Measurements from ENCODE around the gene KCNJ1. TPM values are rescaled to one million over a fixed set of nuclear protein-coding genes. Genes with fewer than 3 reads are reported as not detected.

KCNJ1 gene
- polyA plus RNA-seq, 3 donors, result 0.01 TPM; not detected in 2

GRCh38 chr11:128810784-128811514 is 56.1 kb downstream of the KCNJ1 start:
- 78 to 81% (median 80%) methylated on average over 8 of the region's 8 CpGs for WGBS, 3 donors

DNA sequence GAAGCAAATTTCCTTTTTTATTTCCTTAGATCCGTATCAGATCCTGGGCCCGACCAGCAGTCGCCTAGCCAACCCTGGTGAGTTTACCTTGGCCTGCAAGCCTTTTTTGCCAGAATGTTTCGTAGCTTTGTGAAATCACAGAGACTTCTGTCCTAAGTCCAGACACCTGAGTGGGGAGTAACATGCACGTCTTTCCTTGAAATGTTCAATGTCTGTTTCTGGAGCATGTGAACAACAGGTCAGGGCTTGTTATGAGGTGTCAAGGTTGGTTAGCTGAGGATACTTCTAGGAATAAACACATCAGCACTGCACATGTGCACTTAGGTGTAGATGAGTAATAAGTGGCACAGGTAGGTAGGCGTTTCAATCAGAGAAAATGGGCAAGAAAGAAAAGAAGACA is 58.0 kb downstream of the KCNJ1 start:
- no peak overlapping the region for H3K27ac ChIP-seq (ENCODE audit: low read depth, low read length)
- WGBS, 3 donors, result 67 to 90% (median 86%) methylated on average over 6 of the region's 6 CpGs

More at GRCh38 chr11:128810784-128811514, 56.1 kb downstream of the KCNJ1 start:
- H3K27ac ChIP-seq (ENCODE audit: low read depth, low read length), result no peak overlapping the region

DNA sequence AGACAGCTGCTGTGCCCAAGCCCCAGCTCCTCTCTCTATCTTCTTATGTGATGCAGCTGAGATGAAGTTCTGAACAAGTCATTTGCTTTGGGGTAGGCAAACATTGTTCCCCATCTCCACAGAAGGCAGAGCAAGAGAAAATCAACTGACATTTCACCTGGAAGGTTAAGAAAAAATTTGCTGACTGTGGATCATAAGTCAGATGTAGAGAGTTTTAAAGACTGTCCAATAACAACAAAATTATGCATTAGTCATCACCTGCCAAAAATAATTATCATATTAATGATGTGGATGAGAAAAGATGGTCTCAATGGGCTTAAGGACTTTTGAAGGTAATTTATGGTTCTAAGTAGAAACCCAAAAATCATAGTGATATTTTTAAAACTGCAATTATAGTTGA is 59.2 kb downstream of the KCNJ1 start:
- H3K27ac ChIP-seq (ENCODE audit: low read depth, low read length), result no peak overlapping the region

GRCh38 chr11:128806506-128807261 is 60.4 kb downstream of the KCNJ1 start:
- no peak overlapping the region for H3K27ac ChIP-seq (ENCODE audit: low read depth, low read length)
- 79 to 88% (median 85%) methylated on average over 8 of the region's 8 CpGs for WGBS, 3 donors

- H3K27ac ChIP-seq (ENCODE audit: low read depth, low read length), result no peak overlapping the region
- 83 to 92% (median 89%) methylated on average over 5 of the region's 5 CpGs for WGBS, 3 donors
Measured at GRCh38 chr11:128804481-128804880, 62.6 kb downstream of the KCNJ1 start.

DNA sequence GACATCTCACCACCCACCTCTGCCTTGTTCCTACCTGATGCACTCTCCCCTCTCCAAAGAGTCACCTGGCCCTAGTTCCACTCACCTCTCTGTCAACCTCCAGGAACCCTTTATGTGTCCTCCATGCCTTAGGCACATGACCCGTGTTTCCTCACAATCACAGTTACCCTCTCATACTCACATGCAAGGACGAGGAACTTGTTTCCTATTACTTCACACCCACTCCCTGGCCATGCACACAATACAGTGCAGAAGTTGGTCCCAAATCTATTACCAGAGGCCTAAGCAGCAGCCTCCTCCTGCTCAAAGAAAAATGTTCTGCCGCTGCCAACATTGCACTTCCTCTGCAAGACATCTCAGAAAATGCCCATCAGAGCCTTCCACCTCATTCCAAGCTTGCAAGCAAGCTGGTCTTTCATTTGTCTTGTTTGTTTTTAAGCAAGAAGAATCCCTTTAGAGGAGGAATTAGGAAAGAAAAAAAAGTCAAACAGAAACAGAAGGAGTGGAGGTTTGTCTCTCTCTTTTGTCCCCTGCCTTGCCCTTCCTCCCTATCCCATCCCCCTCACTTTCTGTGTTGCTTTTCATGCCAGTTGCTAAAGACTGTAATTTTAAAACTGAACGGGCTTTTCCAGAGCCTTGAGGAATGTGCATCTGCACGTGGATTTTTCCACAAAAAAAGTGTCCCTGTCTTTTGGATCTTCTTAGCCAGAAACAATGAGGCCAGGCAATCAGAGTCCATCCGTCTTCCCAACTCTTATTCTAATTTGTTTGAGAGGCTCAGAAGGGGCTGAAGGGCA is 63.4 kb downstream of the KCNJ1 start:
- H3K27ac ChIP-seq (ENCODE audit: low read depth, low read length), result no peak overlapping the region
- WGBS, 3 donors, result 67 to 76% (median 69%) methylated on average over 6 of the region's 6 CpGs

DNA sequence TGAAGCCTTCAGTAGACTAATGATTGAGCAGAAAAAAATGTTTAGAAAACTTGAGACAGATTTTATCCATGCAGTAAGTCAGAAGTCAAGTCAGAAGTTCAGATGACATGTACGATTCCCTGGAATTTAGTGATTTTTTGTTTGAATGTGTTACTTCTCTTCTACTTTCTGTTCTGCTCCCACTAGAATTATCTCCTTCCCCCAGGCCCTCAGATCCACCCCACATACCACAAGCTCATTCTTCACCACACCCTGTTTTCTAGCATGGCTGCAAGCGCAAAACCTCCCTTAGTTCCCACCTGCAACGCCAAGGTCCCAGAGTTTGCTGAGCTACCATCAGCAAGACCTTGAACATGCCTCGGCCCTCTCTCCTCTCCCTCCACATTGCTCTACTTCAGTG is 64.1 kb downstream of the KCNJ1 start:
- H3K27ac ChIP-seq (ENCODE audit: low read depth, low read length), result no peak overlapping the region
- 84 to 96% (median 93%) methylated on average over 4 of the region's 4 CpGs for WGBS, 3 donors

- WGBS, 3 donors, result 54 to 76% (median 76%) methylated on average over 4 of the region's 4 CpGs
- no peak overlapping the region for H3K27ac ChIP-seq (ENCODE audit: low read depth, low read length)
Measured at GRCh38 chr11:128802358-128802981, 64.6 kb downstream of the KCNJ1 start.

- H3K27ac ChIP-seq (ENCODE audit: low read depth, low read length), result no peak overlapping the region
- 94 to 97% (median 96%) methylated on average over 8 of the region's 8 CpGs for WGBS, 3 donors
Measured at GRCh38 chr11:128800871-128801417, 66.2 kb downstream of the KCNJ1 start.

GRCh38 chr11:128796270-128796669 is 70.8 kb downstream of the KCNJ1 start:
- WGBS, 3 donors, result 83 to 90% (median 85%) methylated on average over 2 of the region's 2 CpGs
- H3K27ac ChIP-seq (ENCODE audit: low read depth, low read length), result no peak overlapping the region

- 40 to 47% (median 41%) methylated on average over 10 to 11 of the region's 11 CpGs for WGBS, 3 donors
- H3K27ac ChIP-seq (ENCODE audit: low read depth, low read length), result no peak overlapping the region
Measured at GRCh38 chr11:128790196-128790595, 76.9 kb downstream of the KCNJ1 start.

DNA sequence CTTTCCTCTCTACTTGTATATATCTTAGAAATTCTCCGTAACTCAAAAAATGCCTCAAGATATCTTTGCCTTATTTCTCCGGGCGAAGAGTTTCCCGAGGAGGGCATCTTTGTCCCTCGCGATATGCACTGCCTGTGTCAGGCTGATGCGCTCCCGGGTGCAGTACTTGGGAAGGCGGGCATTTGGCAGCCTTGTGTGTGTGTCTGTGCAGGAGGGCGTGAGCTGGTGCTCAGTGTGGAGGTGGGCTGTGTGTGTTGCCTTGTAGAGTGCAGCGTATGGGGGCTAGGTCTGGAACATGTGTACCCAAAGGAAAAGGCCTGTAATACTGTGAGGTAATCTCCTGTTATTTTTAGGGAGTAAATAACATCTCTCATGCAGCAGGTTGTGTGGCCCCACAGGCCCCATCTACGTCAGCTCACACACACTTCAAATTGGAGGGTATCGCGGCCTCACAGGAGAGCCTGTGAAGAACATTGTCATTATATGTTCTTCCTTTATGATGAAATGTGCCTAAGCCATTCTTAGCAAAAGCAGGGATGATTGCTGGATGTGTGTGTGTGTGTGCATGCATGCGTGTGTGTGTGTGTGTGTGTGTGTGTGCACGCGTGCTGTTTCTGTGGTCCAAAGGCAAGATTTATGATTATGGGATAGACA is 77.5 kb downstream of the KCNJ1 start:
- 77 to 87% (median 83%) methylated on average over 17 of the region's 17 CpGs for WGBS, 3 donors
- no peak overlapping the region for H3K27ac ChIP-seq (ENCODE audit: low read depth, low read length)

Other genes starting within 250 kb of the KCNJ1 start
- 10 to 100 TPM in 2 of 3 donors, 1 to 10 TPM in 1; 2.5 to 16.1 (median 14.5) TPM for gene FLI1, start 173.2 kb downstream of the KCNJ1 start, polyA plus RNA-seq
- gene KCNJ5, start 24.1 kb upstream of the KCNJ1 start, polyA plus RNA-seq, result under 1 TPM; 0.34 to 0.90 (median 0.48) TPM
- under 1 TPM in 2 of 3 donors, not detected in 1; 0.07 to 0.18 TPM for gene TP53AIP1, start 75.6 kb upstream of the KCNJ1 start, polyA plus RNA-seq